ENCODE data around the gene CDKAL1. TPM values are rescaled to one million over a fixed set of nuclear protein-coding genes. Genes with fewer than 3 reads are reported as not detected.
A peak's percentile ranks its signal among the peaks of the same experiment; 100 is the strongest.

The CDKAL1 gene
- total and polyA plus RNA-seq, 8 donors, result 13.6 to 20.7 (median 17.5) TPM

DNA sequence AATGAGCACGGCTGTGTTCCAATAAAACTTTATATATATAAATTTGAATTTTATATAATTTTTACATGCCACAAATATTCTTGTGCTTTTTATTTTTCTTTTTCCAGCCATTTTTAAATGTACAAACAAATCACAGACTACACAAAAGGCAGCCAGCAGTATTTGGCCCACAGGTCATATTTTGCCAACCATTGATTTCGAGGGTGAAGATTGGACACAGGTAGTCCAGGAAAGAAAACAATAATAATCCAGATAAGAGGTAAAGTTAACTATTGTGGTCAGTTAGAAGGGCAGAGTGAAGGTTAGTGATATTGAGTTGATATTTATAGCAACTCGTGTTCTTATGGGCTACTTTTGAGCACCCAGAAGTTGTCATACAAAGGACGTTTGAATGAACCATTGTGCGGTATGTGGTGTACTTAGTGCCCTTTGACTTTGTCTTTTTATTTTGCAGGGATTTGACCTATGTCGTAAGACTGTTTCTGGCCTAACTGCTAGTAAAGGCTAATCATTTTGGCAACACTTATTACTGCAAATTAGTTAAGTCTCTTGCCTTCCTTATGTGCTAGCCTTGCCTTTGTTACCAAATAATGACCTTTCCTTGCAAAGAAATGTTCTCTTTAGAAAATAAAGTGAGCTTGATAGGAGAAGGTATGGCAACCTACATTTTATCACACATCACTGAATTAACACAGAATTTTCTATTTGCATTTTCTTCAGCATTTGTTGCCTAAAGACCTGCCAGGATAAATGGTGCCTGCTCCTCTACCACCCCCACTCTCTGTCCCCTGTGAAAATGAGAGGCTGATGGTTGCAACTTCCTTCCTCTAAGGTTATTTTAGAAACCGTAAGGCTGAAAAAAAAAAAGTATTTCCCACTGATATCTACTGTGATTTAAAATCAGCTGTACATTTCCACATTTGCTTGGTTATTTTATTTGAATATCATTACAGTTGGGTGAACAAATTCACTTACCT, 565.4 kb downstream of the CDKAL1 start:
- no peak overlapping the region for H3K27ac ChIP-seq
- DNase-seq (no peak), ATAC-seq (no peak)
- TF ChIP-seq, protein P1, sequence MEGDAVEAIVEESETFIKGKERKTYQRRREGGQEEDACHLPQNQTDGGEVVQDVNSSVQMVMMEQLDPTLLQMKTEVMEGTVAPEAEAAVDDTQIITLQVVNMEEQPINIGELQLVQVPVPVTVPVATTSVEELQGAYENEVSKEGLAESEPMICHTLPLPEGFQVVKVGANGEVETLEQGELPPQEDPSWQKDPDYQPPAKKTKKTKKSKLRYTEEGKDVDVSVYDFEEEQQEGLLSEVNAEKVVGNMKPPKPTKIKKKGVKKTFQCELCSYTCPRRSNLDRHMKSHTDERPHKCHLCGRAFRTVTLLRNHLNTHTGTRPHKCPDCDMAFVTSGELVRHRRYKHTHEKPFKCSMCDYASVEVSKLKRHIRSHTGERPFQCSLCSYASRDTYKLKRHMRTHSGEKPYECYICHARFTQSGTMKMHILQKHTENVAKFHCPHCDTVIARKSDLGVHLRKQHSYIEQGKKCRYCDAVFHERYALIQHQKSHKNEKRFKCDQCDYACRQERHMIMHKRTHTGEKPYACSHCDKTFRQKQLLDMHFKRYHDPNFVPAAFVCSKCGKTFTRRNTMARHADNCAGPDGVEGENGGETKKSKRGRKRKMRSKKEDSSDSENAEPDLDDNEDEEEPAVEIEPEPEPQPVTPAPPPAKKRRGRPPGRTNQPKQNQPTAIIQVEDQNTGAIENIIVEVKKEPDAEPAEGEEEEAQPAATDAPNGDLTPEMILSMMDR (IDR thresholded peaks at IDR 0.05), result no peak
- H3K4me1 ChIP-seq, result peaks cover 0 to 3% of the 10 kb centered on the region in 2 donors
- H3K9me3 ChIP-seq, result no peaks in the 10 kb centered on the region
- no peaks in the 10 kb centered on the region for H3K27me3 ChIP-seq
- H3K4me3 ChIP-seq, result no peak overlapping the region
- no peaks in the 10 kb centered on the region for H3K36me3 ChIP-seq
- intact Hi-C loops (cut with DNase I), result no loop called here

DNA sequence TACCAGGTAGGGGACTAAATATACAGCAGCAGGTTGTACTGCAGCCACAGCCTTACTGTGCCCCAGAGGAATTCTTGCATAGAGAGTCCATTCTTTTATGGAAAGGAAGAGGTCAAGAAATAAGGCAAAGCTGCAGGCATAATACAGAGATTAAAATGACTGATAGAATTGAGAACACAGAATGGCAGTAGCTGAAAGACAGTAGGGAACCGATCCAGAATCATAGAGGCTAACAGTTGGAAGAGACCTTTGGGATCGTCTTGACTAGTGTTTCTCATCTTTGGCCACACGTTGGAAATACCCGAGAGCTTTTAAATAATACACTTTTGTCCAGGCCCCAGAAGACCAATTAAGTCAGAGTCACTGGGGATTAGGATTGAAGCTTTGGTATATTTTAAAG, 566.7 kb downstream of the CDKAL1 start:
- TF ChIP-seq, protein P1 (IDR thresholded peaks at IDR 0.05), result no peak
- intact Hi-C loops (cut with DNase I), result no loop called here
- ATAC-seq, result no peak

DNA sequence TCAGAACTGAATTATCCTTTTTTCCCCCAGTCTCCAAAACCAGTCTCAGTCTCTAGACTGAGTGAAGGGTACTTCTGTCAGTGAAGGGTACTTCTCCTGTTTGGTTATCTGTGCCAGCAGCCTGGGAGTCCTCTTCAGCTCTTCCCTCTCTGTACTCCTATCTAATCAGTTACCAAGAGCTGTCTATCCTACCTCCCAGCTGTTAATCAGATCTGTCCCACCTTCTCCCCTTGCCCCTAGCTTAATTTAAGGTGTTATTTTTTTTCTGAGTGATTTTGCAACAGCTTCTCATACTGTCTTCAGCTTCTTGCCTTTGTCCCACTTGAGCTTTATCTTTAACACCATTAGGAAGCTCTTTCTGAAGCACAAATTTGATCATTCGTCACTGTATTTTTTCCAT, 567.4 kb downstream of the CDKAL1 start:
- Histone ChIP-seq H3K36me3 (no peaks in the 10 kb centered on the region), H3K9me3 (no peaks in the 10 kb centered on the region), H3K27ac (no peak overlapping the region), H3K27me3 (no peaks in the 10 kb centered on the region), H3K4me1 (peaks cover 0 to 3% of the 10 kb centered on the region in 2 donors), H3K4me3 (no peak overlapping the region)
- intact Hi-C loops (cut with DNase I), result no loop called here
- DNase-seq, result no peak
- TF ChIP-seq, protein P1 (IDR thresholded peaks at IDR 0.05), result no peak
- ATAC-seq, result no peak

More for the DNA sequence above, 566.7 kb downstream of the CDKAL1 start:
- Histone ChIP-seq H3K9me3 (no peaks in the 10 kb centered on the region), H3K4me1 (peaks cover 0 to 3% of the 10 kb centered on the region in 2 donors), H3K36me3 (no peaks in the 10 kb centered on the region), H3K27me3 (no peaks in the 10 kb centered on the region), H3K27ac (no peak overlapping the region), H3K4me3 (no peak overlapping the region)
- no peak for DNase-seq

DNA sequence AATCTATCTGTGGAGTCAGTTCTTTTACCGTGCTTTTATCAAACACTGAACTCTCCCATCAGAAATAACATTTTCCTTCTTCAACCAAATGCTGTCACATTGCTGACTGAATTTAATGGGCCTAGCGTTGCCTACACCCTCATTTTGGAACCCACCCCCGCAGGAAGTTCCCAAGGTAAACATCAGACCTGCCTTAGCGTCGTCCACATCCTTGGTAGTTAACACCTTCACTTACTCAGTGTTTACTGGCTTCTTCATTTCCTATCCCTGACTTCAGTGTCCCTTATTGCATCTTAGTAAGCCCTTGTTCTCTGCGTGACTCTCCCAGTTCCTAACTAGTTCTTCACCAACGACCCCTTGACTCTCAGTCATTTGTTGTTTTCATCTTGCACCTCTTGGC, 567.9 kb downstream of the CDKAL1 start:
- H3K4me1 ChIP-seq, result peaks cover 0 to 3% of the 10 kb centered on the region in 2 donors
- intact Hi-C loops (cut with DNase I), result no loop called here
- ATAC-seq (no peak), DNase-seq (no peak)
- no peak overlapping the region for H3K4me3 ChIP-seq
- no peaks in the 10 kb centered on the region for H3K27me3 ChIP-seq
- TF ChIP-seq, protein P1 (IDR thresholded peaks at IDR 0.05), result no peak
- no peaks in the 10 kb centered on the region for H3K9me3 ChIP-seq
- no peak overlapping the region for H3K27ac ChIP-seq
- H3K36me3 ChIP-seq, result no peaks in the 10 kb centered on the region

DNA sequence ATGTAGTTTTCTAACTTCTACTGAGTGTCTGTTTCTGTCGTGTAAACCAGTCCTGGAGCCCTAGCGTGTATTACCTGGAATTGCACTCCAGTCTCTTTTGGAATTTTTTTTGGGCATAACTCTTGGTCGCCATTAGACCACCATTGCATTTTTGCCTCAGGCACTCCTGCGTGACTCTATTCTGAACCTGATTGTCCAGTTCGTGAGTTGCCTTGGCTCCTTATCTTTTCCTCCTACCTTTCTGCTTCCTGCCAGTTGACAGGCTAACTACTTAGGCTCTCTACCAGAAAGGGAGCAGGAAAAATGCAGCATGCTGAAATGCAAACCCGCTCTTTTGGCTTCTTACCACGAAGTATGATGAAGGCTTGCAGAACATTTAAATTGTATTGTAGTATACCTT, 568.4 kb downstream of the CDKAL1 start:
- H3K4me3 ChIP-seq, result no peak overlapping the region
- H3K27ac ChIP-seq, result no peak overlapping the region
- no peaks in the 10 kb centered on the region for H3K27me3 ChIP-seq
- intact Hi-C loops (cut with DNase I), result no loop called here
- DNase-seq (no peak), ATAC-seq (peak; percentile 33)
- no peaks in the 10 kb centered on the region for H3K36me3 ChIP-seq
- TF ChIP-seq, protein P1 (IDR thresholded peaks at IDR 0.05), result no peak
- peaks cover 0 to 3% of the 10 kb centered on the region in 2 donors for H3K4me1 ChIP-seq
- no peaks in the 10 kb centered on the region for H3K9me3 ChIP-seq
